Endothelial cell of hepatic sinusoid (primary cell): Measurements from ENCODE around the gene SALL3.

Source experiments
- in situ Hi-C: cut with HindIII; loops from 2 replicates; pipeline ENCODE4 v1.10.0; 2017; ENCODE audit warnings: low sequenced_read_pairs

SALL3 gene

GRCh38 chr18:78965260-78965659 is 14.4 kb upstream of the SALL3 start:
- in situ Hi-C loops, result no loop called here

GRCh38 chr18:78965917-78966792 is 13.5 kb upstream of the SALL3 start:
- in situ Hi-C loops, result no loop called here

GRCh38 chr18:78966793-78967106 is 12.9 kb upstream of the SALL3 start:
- in situ Hi-C loops, result no loop called here

GRCh38 chr18:78967692-78968091 is 11.9 kb upstream of the SALL3 start:
- in situ Hi-C loops, result no loop called here

- in situ Hi-C loops, result no loop called here
Measured at GRCh38 chr18:78969574-78970315, 9.9 kb upstream of the SALL3 start.

GRCh38 chr18:78970774-78971333 is 8.8 kb upstream of the SALL3 start:
- in situ Hi-C loops, result no loop called here

- in situ Hi-C loops, result no loop called here
Measured at GRCh38 chr18:78971511-78972245, 7.9 kb upstream of the SALL3 start.

GRCh38 chr18:78972385-78972918 is 7.2 kb upstream of the SALL3 start:
- in situ Hi-C loops, result no loop called here

- in situ Hi-C loops, result no loop called here
Measured at GRCh38 chr18:78972930-78973331, 6.7 kb upstream of the SALL3 start.

- in situ Hi-C loops, result no loop called here
Measured at GRCh38 chr18:78973357-78974083, 6.1 kb upstream of the SALL3 start.

- in situ Hi-C loops, result no loop called here
Measured at GRCh38 chr18:78974115-78974761, 5.4 kb upstream of the SALL3 start.

GRCh38 chr18:78975292-78975691 is 4.3 kb upstream of the SALL3 start:
- in situ Hi-C loops, result no loop called here

GRCh38 chr18:78975699-78976335 is 3.8 kb upstream of the SALL3 start:
- in situ Hi-C loops, result no loop called here

GRCh38 chr18:78976765-78977636 is 2.6 kb upstream of the SALL3 start:
- in situ Hi-C loops, result no loop called here

- in situ Hi-C loops, result no loop called here
Measured at GRCh38 chr18:78977637-78978348, 1.8 kb upstream of the SALL3 start.

- in situ Hi-C loops, result no loop called here
Measured at GRCh38 chr18:78978349-78979055, 1.1 kb upstream of the SALL3 start.

- in situ Hi-C loops, result no loop called here
Measured at GRCh38 chr18:78979056-78979729, 425 bp upstream of the SALL3 start.
